Measurements from ENCODE around the gene PHF13. TPM values are rescaled to one million over a fixed set of nuclear protein-coding genes. Genes with fewer than 3 reads are reported as not detected.

PHF13 gene
- total and polyA plus RNA-seq, 8 donors = 11.1 to 24.8 (median 19.8) TPM

- DNase-seq (peak in 1 of 4 donors; percentile 70), ATAC-seq (no peak)
- no peak for TF ChIP-seq CTCF (IDR thresholded peaks at IDR 0.05)
- peaks cover 7 to 27% of the 10 kb centered on the region in 2 donors for H3K4me1 ChIP-seq
- no peak overlapping the region for H3K27ac ChIP-seq
- H3K4me3 ChIP-seq = no peak overlapping the region
- no peaks in the 10 kb centered on the region for H3K27me3 ChIP-seq
- H3K9me3 ChIP-seq = no peaks in the 10 kb centered on the region
- intact Hi-C loops (cut with DNase I) = no loop called here
- H3K36me3 ChIP-seq = peaks cover 0 to 60% of the 10 kb centered on the region in 2 donors
Observed at GRCh38 chr1:6627031-6627430, 13.5 kb downstream of the PHF13 start.

- Histone ChIP-seq H3K27ac (no peak overlapping the region), H3K4me3 (no peak overlapping the region), H3K27me3 (no peaks in the 10 kb centered on the region), H3K9me3 (no peaks in the 10 kb centered on the region), H3K36me3 (peaks cover 0 to 60% of the 10 kb centered on the region in 2 donors), H3K4me1 (peaks cover 7 to 27% of the 10 kb centered on the region in 2 donors)
- intact Hi-C loops (cut with DNase I) = no loop called here
- ATAC-seq (no peak), DNase-seq (no peak)
- no peak for TF ChIP-seq CTCF (IDR thresholded peaks at IDR 0.05)
Observed at GRCh38 chr1:6627841-6628545, 14.5 kb downstream of the PHF13 start.

GRCh38 chr1:6628971-6629479, 15.5 kb downstream of the PHF13 start:
- peaks cover 7 to 27% of the 10 kb centered on the region in 2 donors for H3K4me1 ChIP-seq
- DNase-seq (no peak), ATAC-seq (no peak)
- no peak for TF ChIP-seq CTCF (IDR thresholded peaks at IDR 0.05)
- intact Hi-C loops (cut with DNase I) = no loop called here
- no peak overlapping the region for H3K4me3 ChIP-seq
- no peaks in the 10 kb centered on the region for H3K9me3 ChIP-seq
- no peaks in the 10 kb centered on the region for H3K27me3 ChIP-seq
- no peak overlapping the region for H3K27ac ChIP-seq
- peaks cover 3 to 65% of the 10 kb centered on the region in 2 donors for H3K36me3 ChIP-seq

GRCh38 chr1:6630027-6630426, 16.5 kb downstream of the PHF13 start:
- ATAC-seq (no peak), DNase-seq (no peak)
- no peak overlapping the region for H3K27ac ChIP-seq
- intact Hi-C loops (cut with DNase I) = loop anchor here in 1 of 2 donors (10.0 kb wide), 1 partner anchor 145 kb away; no protein-coding TSS in a partner anchor
- peaks cover 3 to 75% of the 10 kb centered on the region in 2 donors for H3K36me3 ChIP-seq
- TF ChIP-seq CTCF (IDR thresholded peaks at IDR 0.05) = no peak
- H3K27me3 ChIP-seq = no peaks in the 10 kb centered on the region
- H3K4me1 ChIP-seq = peaks cover 7 to 19% of the 10 kb centered on the region in 2 donors
- H3K4me3 ChIP-seq = no peak overlapping the region
- H3K9me3 ChIP-seq = no peaks in the 10 kb centered on the region

GRCh38 chr1:6631058-6631457, 17.5 kb downstream of the PHF13 start:
- Histone ChIP-seq H3K27ac (no peak overlapping the region), H3K27me3 (no peaks in the 10 kb centered on the region), H3K36me3 (peaks cover 3 to 86% of the 10 kb centered on the region in 2 donors), H3K4me3 (no peak overlapping the region), H3K9me3 (no peaks in the 10 kb centered on the region), H3K4me1 (peaks cover 5 to 12% of the 10 kb centered on the region in 2 donors)
- ATAC-seq (no peak), DNase-seq (peak in 1 of 4 donors; percentile 33)
- TF ChIP-seq CTCF (IDR thresholded peaks at IDR 0.05) = no peak
- intact Hi-C loops (cut with DNase I) = loop anchor here in 1 of 2 donors (10.0 kb wide), 1 partner anchor 146 kb away; no protein-coding TSS in a partner anchor
